Mucosa of stomach (tissue), 1 donor: Measurements from ENCODE around the gene TIGD4.
A peak's percentile ranks its signal among the peaks of the same experiment; 100 is the strongest.

Experiments
- H3K27me3 ChIP-seq: one replicate; pipeline ENCODE4 v1.7.0; 2013; ENCODE audit warnings: mild to moderate bottlenecking, low read length; ENCODE audit not compliant: control insufficient read depth, insufficient read depth
- H3K36me3 ChIP-seq: one replicate; pipeline ENCODE4 v1.7.0; 2013; ENCODE audit warnings: low read length; ENCODE audit not compliant: control insufficient read depth, insufficient read depth
- H3K4me1 ChIP-seq: one replicate; pipeline ENCODE4 v1.7.0; 2013; ENCODE audit warnings: mild to moderate bottlenecking, low read length; ENCODE audit not compliant: control insufficient read depth, insufficient read depth
- H3K4me3 ChIP-seq: one replicate; pipeline ENCODE4 v1.7.0; 2013; ENCODE audit warnings: low read length
- H3K9ac ChIP-seq: one replicate; pipeline ENCODE4 v1.7.0; 2013; ENCODE audit warnings: mild to moderate bottlenecking, low read length, moderate library complexity
- H3K9me3 ChIP-seq: one replicate; pipeline ENCODE4 v1.7.0; 2013; ENCODE audit warnings: mild to moderate bottlenecking, low read length, moderate library complexity; ENCODE audit not compliant: control insufficient read depth
- donor health status: Pancreatic carcinoma.

TIGD4 gene

GRCh38 chr4:152806501-152807125, 27.1 kb upstream of the TIGD4 start:
- Histone ChIP-seq H3K4me3 (no peak overlapping the region), H3K36me3 (no peaks in the 10 kb centered on the region), H3K9ac (no peak overlapping the region), H3K4me1 (peaks cover 11% of the 10 kb centered on the region), H3K27me3 (no peaks in the 10 kb centered on the region), H3K9me3 (no peaks in the 10 kb centered on the region)

GRCh38 chr4:152805818-152806217, 26.3 kb upstream of the TIGD4 start:
- no peaks in the 10 kb centered on the region for H3K36me3 ChIP-seq

GRCh38 chr4:152805071-152805650, 25.6 kb upstream of the TIGD4 start:
- Histone ChIP-seq H3K27me3 (no peaks in the 10 kb centered on the region), H3K36me3 (no peaks in the 10 kb centered on the region), H3K9ac (no peak overlapping the region), H3K9me3 (no peaks in the 10 kb centered on the region), H3K4me3 (no peak overlapping the region), H3K4me1 (peaks cover 5% of the 10 kb centered on the region)

More at GRCh38 chr4:152805818-152806217, 26.3 kb upstream of the TIGD4 start:
- Histone ChIP-seq H3K9ac (no peak overlapping the region), H3K9me3 (no peaks in the 10 kb centered on the region), H3K27me3 (no peaks in the 10 kb centered on the region), H3K4me1 (peaks cover 9% of the 10 kb centered on the region), H3K4me3 (no peak overlapping the region)

- Histone ChIP-seq H3K9ac (no peak overlapping the region), H3K4me3 (no peak overlapping the region), H3K36me3 (no peaks in the 10 kb centered on the region), H3K27me3 (no peaks in the 10 kb centered on the region), H3K9me3 (no peaks in the 10 kb centered on the region), H3K4me1 (peaks cover 3% of the 10 kb centered on the region)
Observed at GRCh38 chr4:152803541-152803940, 24.0 kb upstream of the TIGD4 start.

- no peaks in the 10 kb centered on the region for H3K27me3 ChIP-seq
- no peaks in the 10 kb centered on the region for H3K4me1 ChIP-seq
- no peak overlapping the region for H3K9ac ChIP-seq
- no peak overlapping the region for H3K4me3 ChIP-seq
- H3K9me3 ChIP-seq, result no peaks in the 10 kb centered on the region
- H3K36me3 ChIP-seq, result no peaks in the 10 kb centered on the region
Observed at GRCh38 chr4:152795891-152796290, 16.4 kb upstream of the TIGD4 start.

GRCh38 chr4:152786627-152787026, 7.1 kb upstream of the TIGD4 start:
- Histone ChIP-seq H3K4me1 (peaks cover 17% of the 10 kb centered on the region), H3K4me3 (no peak overlapping the region), H3K27me3 (no peaks in the 10 kb centered on the region), H3K36me3 (no peaks in the 10 kb centered on the region), H3K9me3 (no peaks in the 10 kb centered on the region), H3K9ac (no peak overlapping the region)

- Histone ChIP-seq H3K4me1 (peaks cover 17% of the 10 kb centered on the region), H3K9me3 (no peaks in the 10 kb centered on the region), H3K9ac (no peak overlapping the region), H3K4me3 (no peak overlapping the region), H3K36me3 (no peaks in the 10 kb centered on the region), H3K27me3 (no peaks in the 10 kb centered on the region)
Observed at GRCh38 chr4:152785639-152786615, 6.4 kb upstream of the TIGD4 start.

- Histone ChIP-seq H3K27me3 (no peaks in the 10 kb centered on the region), H3K4me1 (peaks cover 17% of the 10 kb centered on the region), H3K36me3 (no peaks in the 10 kb centered on the region), H3K9me3 (no peaks in the 10 kb centered on the region), H3K4me3 (no peak overlapping the region), H3K9ac (no peak overlapping the region)
Observed at GRCh38 chr4:152784490-152785350, 5.2 kb upstream of the TIGD4 start.

GRCh38 chr4:152780267-152780778, 793 bp upstream of the TIGD4 start:
- H3K4me1 ChIP-seq, result peaks cover 11% of the 10 kb centered on the region
- H3K9me3 ChIP-seq, result no peaks in the 10 kb centered on the region
- peak overlapping the region; percentile 91 for H3K4me3 ChIP-seq
- peak overlapping the region; percentile 84 for H3K9ac ChIP-seq
- no peaks in the 10 kb centered on the region for H3K27me3 ChIP-seq
- H3K36me3 ChIP-seq, result no peaks in the 10 kb centered on the region

- H3K4me1 ChIP-seq, result peaks cover 11% of the 10 kb centered on the region
- H3K9me3 ChIP-seq, result no peaks in the 10 kb centered on the region
- peak overlapping the region; percentile 78 for H3K9ac ChIP-seq
- H3K4me3 ChIP-seq, result peak overlapping the region; percentile 91
- no peaks in the 10 kb centered on the region for H3K27me3 ChIP-seq
- no peaks in the 10 kb centered on the region for H3K36me3 ChIP-seq
Observed at GRCh38 chr4:152778656-152779512, 646 bp downstream of the TIGD4 start.

GRCh38 chr4:152777488-152777887, 2.0 kb downstream of the TIGD4 start:
- Histone ChIP-seq H3K4me3 (no peak overlapping the region), H3K27me3 (no peaks in the 10 kb centered on the region), H3K36me3 (no peaks in the 10 kb centered on the region), H3K4me1 (no peaks in the 10 kb centered on the region), H3K9ac (no peak overlapping the region), H3K9me3 (no peaks in the 10 kb centered on the region)
